Right forelimb (tissue), 1 donor: ENCODE data around the gene EIF4A3.

Source experiments
- DNase-seq: peaks from one replicate; pipeline ENCODE4 v3.0.0-alpha.2; 2018

EIF4A3 gene

DNA sequence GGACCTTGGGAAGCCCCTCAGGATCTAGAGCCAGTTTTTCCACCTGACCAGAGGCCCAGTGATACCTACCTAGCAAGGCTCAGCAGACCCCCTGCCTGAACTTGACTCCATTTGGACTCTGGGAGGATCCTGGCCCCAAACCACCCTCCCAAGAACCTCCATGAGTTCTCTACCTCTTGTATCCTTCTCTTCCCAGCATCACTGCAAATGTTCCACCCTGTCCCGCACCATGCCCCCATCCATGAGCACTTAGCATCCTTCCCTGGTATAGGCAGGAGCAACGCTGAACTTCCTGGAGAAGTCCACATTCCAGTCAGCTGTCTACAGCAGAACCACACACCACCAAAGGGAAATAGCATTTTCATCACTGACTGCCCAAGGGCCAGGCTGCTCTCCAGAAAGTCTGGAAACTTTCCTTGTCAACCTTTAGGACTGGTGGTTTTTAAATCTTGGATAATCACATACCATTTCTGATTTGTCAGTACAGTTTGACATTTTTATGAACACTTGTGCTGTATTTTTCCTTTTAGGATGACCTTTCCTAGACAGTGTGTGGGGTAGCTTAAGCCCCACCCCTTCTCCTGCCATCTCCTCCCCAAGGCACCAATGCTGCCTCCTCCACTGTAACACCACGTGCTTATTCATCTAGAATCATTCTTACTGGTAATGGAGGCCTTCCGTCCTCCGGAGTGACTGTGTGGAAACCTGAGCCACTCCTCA is 13.9 kb downstream of the EIF4A3 start:
- DNase-seq = no peak

- DNase-seq = no peak
Observed at GRCh38 chr17:80130992-80131391, 15.9 kb downstream of the EIF4A3 start.

DNA sequence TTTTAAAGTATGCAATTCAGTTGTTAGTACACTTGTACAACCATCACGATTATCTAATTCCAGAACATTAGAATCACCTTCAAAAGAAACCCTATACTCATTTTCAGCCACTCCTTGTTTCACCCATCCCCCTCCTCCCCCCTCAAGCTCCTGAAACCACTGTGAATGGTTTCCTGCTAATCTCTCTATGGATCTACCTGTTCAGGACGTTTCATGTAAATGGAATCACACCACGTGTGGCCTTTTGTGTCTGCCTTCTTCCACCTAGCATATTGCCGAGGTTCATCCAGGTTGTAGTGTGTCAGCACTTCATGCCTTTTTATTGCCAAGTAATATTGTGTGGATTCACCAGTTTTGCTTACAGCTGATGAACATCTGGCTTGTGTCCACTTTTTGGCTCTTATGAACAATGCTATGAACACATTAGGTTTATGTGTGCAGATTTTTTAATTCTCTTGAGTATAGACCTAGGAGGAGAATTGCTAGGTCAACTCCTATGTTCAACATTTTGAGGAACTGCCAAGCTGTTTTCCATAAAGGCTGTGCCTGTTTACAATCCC is 17.8 kb downstream of the EIF4A3 start:
- DNase-seq = no peak

DNA sequence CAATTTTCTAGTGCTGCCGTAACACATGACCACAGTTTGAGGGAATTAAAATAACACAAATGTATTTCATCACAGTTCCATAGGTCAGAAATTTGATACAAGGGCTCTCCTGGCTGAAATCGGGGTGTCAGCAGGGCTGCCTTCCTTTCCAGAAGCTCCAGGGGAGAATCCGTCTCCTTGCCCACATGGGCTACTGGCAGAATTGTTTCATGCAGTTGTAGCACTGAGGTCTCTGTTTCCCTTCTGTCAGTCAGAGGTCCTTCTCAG is 20.5 kb downstream of the EIF4A3 start:
- no peak for DNase-seq

GRCh38 chr17:80125656-80126448 is 21.1 kb downstream of the EIF4A3 start:
- no peak for DNase-seq

- no peak for DNase-seq
Observed at GRCh38 chr17:80124351-80124981, 22.5 kb downstream of the EIF4A3 start.

GRCh38 chr17:80123791-80124190 is 23.1 kb downstream of the EIF4A3 start:
- DNase-seq = no peak

GRCh38 chr17:80122926-80123505 is 23.9 kb downstream of the EIF4A3 start:
- DNase-seq = no peak

GRCh38 chr17:80122026-80122575 is 24.8 kb downstream of the EIF4A3 start:
- no peak for DNase-seq

- no peak for DNase-seq
Observed at GRCh38 chr17:80119839-80120238, 27.1 kb downstream of the EIF4A3 start.

GRCh38 chr17:80119271-80119791 is 27.6 kb downstream of the EIF4A3 start:
- no peak for DNase-seq

- no peak for DNase-seq
Observed at GRCh38 chr17:80118601-80119270, 28.2 kb downstream of the EIF4A3 start.

GRCh38 chr17:80117491-80118401 is 29.2 kb downstream of the EIF4A3 start:
- DNase-seq = peak; percentile 12

- peak; percentile 7 for DNase-seq
Observed at GRCh38 chr17:80116921-80117380, 30.0 kb downstream of the EIF4A3 start.

GRCh38 chr17:80116276-80116920 is 30.5 kb downstream of the EIF4A3 start:
- no peak for DNase-seq

DNA sequence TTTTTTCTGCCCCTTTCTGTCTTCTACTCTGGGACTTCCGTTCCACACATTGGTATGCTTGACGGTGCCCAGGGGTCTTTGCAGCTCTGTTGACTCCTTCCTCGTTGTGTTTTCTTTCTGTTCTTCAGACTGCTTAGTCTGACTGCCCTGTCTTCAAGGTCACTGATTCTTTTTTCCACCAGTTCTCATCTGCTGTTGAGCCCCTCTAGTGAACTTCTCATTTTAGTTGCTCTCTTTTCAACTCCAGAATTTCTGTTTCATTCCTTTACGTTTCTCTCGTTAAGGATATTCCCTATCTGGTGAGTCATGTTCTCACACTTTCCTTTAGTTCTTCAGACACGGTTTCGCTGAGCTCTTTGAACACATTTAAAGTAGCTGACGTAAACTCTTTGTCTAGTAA is 31.8 kb downstream of the EIF4A3 start:
- no peak for DNase-seq

DNA sequence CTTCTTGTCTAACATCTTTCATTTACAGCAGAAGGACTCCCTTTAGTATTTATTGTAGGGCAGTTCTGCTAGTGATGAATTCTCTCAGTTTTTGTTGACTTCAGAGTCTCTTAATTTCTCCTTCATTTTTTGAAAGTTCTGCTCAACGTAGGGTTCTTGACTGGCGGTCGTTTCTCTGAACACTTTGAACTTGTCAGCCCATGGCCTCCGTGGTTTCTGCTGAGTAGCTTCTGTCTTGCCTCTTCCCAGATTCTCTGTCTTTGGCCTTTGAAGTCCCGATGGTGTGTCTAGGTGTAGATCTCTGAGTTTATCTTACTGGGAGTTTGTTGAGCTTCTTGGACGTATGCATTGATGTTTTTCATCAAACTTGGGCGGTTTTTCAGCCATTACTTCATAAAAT is 32.2 kb downstream of the EIF4A3 start:
- DNase-seq = no peak

DNA sequence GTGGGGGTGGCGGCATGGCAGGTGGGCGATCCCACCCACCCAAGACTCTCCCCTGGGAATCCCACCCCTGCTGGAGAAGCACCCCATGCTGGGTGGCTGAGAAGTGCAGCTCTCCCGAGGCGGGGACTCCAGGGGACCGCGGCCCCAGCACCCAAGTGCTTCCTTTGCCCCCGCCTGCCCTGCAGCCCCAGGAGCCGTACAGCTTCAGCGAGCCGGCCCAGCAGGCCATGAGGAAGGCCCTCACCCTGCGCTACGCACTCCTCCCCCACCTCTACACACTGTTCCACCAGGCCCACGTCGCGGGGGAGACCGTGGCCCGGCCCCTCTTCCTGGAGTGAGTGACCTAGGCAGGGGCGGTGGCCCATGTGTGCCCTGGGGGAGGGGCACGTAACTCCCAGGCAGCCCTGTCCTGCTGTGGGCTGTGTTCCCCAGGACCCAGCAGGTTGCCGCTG is 33.9 kb downstream of the EIF4A3 start:
- DNase-seq = no peak

DNA sequence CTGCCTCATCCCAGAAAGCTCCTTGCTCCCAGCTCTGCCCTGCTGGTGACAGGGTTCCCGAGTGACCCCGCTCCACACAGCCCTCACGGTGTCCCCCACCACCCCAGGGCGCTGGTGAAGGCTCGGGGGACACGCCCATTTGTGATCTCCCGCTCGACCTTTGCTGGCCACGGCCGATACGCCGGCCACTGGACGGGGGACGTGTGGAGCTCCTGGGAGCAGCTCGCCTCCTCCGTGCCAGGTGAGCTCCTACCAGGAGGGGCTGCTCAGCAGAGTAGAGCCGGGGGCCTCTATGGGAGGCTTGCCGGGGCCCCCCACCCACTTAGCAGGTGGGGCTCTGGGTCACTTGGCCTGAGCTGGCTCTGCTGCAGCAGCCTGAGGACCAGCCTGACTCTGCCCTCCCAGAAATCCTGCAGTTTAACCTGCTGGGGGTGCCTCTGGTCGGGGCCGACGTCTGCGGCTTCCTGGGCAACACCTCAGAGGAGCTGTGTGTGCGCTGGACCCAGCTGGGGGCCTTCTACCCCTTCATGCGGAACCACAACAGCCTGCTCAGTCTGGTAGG is 34.4 kb downstream of the EIF4A3 start:
- DNase-seq = no peak
